H1 (cell line): ENCODE data around the gene PLPPR3. TPM values are rescaled to one million over a fixed set of nuclear protein-coding genes. Genes with fewer than 3 reads are reported as not detected.
A peak's percentile ranks its signal among the peaks of the same experiment; 100 is the strongest.

Experiments
- CBX8 ChIP-seq: fragments of 300-800, 300-1000 bp; sonication (generic); IDR thresholded peaks from 2 replicates; pipeline ENCODE4 v1.7.1; 2016; ENCODE audit warnings: low read depth, low read length, borderline replicate concordance
- CTCF ChIP-seq, 3 experiments: IDR thresholded peaks; 1 replicate in 2 of 3; 2 replicates in 1 of 3; pipeline versions ENCODE4 v1.5.1 to v1.6.1; 2011; ENCODE audit warnings: low read length in 3 of 3, mild to moderate bottlenecking in 3 of 3, inconsistent platforms in 2 of 3, low read depth in 1 of 3, moderate library complexity in 1 of 3; ENCODE audit not compliant: insufficient read depth in 1 of 3; ENCODE audit errors: control extremely low read depth in 1 of 3
- E2F6 ChIP-seq: IDR thresholded peaks from 2 replicates; pipeline ENCODE4 v1.6.1; 2012; ENCODE audit warnings: inconsistent platforms
- EGR1 ChIP-seq: IDR thresholded peaks from 2 replicates; pipeline ENCODE4 v1.6.1; 2011; ENCODE audit warnings: low read depth, low read length, borderline replicate concordance
- EP300 ChIP-seq, 2 experiments: IDR thresholded peaks; 1 replicate in 1 of 2; 2 replicates in 1 of 2; pipeline ENCODE4 v1.6.1; 2011 to 2012; ENCODE audit warnings: low read depth in 2 of 2, low read length in 2 of 2, mild to moderate bottlenecking in 2 of 2, borderline replicate concordance in 1 of 2, inconsistent platforms in 1 of 2, moderate library complexity in 1 of 2
- FOSL1 ChIP-seq: IDR thresholded peaks from 2 replicates; pipeline ENCODE4 v1.6.1; 2011; ENCODE audit warnings: mild to moderate bottlenecking, low read depth, low read length, moderate library complexity; ENCODE audit not compliant: insufficient read depth
- GABPA ChIP-seq: IDR thresholded peaks from 2 replicates; pipeline ENCODE4 v1.6.1; 2011; ENCODE audit warnings: mild to moderate bottlenecking, low read length, moderate library complexity, borderline replicate concordance; ENCODE audit not compliant: insufficient read depth
- JUND ChIP-seq: IDR thresholded peaks from 2 replicates; pipeline ENCODE4 v1.6.1; 2011; ENCODE audit warnings: mild to moderate bottlenecking, improper control_type of control experiment, low read length
- PHF8 ChIP-seq: fragments of 200-600 bp; sonication (generic); conservative IDR thresholded peaks from 2 replicates; pipeline ENCODE4 v1.7.1; 2012; ENCODE audit warnings: low read depth, mild to moderate bottlenecking, inconsistent platforms, low read length, moderate library complexity
- RAD21 ChIP-seq, 2 experiments: IDR thresholded peaks in 1 of 2; conservative IDR thresholded peaks in 1 of 2; 2 replicates each; pipeline ENCODE4 v1.6.1; 2011; ENCODE audit warnings: low read depth in 2 of 2, low read length in 2 of 2, improper control_type of control experiment in 1 of 2, inconsistent platforms in 1 of 2, mild to moderate bottlenecking in 1 of 2, moderate library complexity in 1 of 2
- RXRA ChIP-seq: IDR thresholded peaks from 2 replicates; pipeline ENCODE4 v1.6.1; 2011; ENCODE audit warnings: low read depth, mild to moderate bottlenecking, low read length, moderate library complexity; ENCODE audit not compliant: insufficient read depth
- SIN3A ChIP-seq, 2 experiments: IDR thresholded peaks in 1 of 2; conservative IDR thresholded peaks in 1 of 2; 2 replicates each; pipeline ENCODE4 v1.6.1; 2011 to 2012; ENCODE audit warnings: low read length in 2 of 2, improper control_type of control experiment in 1 of 2, low read depth in 1 of 2, mild to moderate bottlenecking in 1 of 2
- SRF ChIP-seq: IDR thresholded peaks from 2 replicates; pipeline ENCODE4 v1.6.1; 2011; ENCODE audit warnings: mild to moderate bottlenecking, low read depth, low read length, moderate library complexity
- TAF7 ChIP-seq: optimal IDR thresholded peaks from 2 replicates; pipeline ENCODE3; 2011; ENCODE audit warnings: low read depth, mild to moderate bottlenecking, inconsistent platforms, low read length, moderate library complexity, borderline replicate concordance
- TBP ChIP-seq: IDR thresholded peaks from 2 replicates; pipeline ENCODE4 v1.6.1; 2011; ENCODE audit warnings: low read depth, low read length, improper control_type of control experiment
- TEAD4 ChIP-seq: IDR thresholded peaks from 2 replicates; pipeline ENCODE4 v1.6.1; 2012; ENCODE audit warnings: low read depth, low read length, inconsistent platforms, mixed read lengths
- YY1 ChIP-seq: IDR thresholded peaks from 2 replicates; pipeline ENCODE4 v1.6.1; 2011; ENCODE audit warnings: low read depth, mild to moderate bottlenecking, low read length
- polyA plus RNA-seq, 7 experiments: library from polyadenylated mRNA; depleted of rRNA in 3 of 7; stranded (reverse) in 5 of 7; unstranded in 2 of 7; fragments of >200 nt in 5 of 7; fragments of 200-250 nt in 2 of 7; gene quantifications; 1 replicate in 5 of 7; 2 replicates in 1 of 7; 4 replicates in 1 of 7; pipeline versions ENCODE4 v1.2.1 to v1.2.3, GENCODE V29; 2011 to 2013; ENCODE audit warnings: missing spikeins in 2 of 7, mixed read lengths in 2 of 7
- total RNA-seq: library from RNA; stranded (reverse); fragmentation: NEBNext Ultra II Directional; extraction: Animal tissue kit (Norgen Biotek cat#: 25700); gene quantifications from 2 replicates; pipeline ENCODE4 v1.2.1, GENCODE V29; 2021

PLPPR3 gene
- total and polyA plus RNA-seq, 2 of the 8 experiments (the other 6 are each of a cell fraction or from before 2014, with no cell fraction given), result 71.7 to 76.4 TPM

- peak in 1 of 2 experiments; percentile 87; a peak in 1 of 4 replicates for TF ChIP-seq SIN3A (conservative IDR thresholded peaks at IDR 0.05 in 1 of 2, IDR thresholded peaks at IDR 0.05 in 1 of 2; ENCODE audit: low read depth in 1 of 2, low read length in 2 of 2)
- TF ChIP-seq RXRA, result no peak
- TF ChIP-seq TAF7, result peak; percentile 67
- 0 out of 3 replicates have a peak, but pooled peaks of 1 of the 2 experiments have one; percentile 13 for TF ChIP-seq EP300 (IDR thresholded peaks at IDR 0.05; ENCODE audit: borderline replicate concordance in 1 of 2, low read depth in 2 of 2, low read length in 2 of 2)
- no peak for TF ChIP-seq CBX8
- peak; percentile 40; the same call in 1 of the 2 replicates for TF ChIP-seq EGR1
- TF ChIP-seq E2F6, result no peak
- TF ChIP-seq PHF8, result no peak; the same call in 1 of the 2 replicates
- TF ChIP-seq JUND, result no peak
- TF ChIP-seq TEAD4, result no peak
- TF ChIP-seq RAD21 (IDR thresholded peaks at IDR 0.05 in 1 of 2, conservative IDR thresholded peaks at IDR 0.05 in 1 of 2; ENCODE audit: low read depth in 2 of 2, low read length in 2 of 2), result no peak
- TF ChIP-seq CTCF (IDR thresholded peaks at IDR 0.05; ENCODE audit: control extremely low read depth in 1 of 3, insufficient read depth in 1 of 3, low read depth in 1 of 3, low read length in 3 of 3), result no peak
- peak; percentile 92 for TF ChIP-seq TBP
- no peak for TF ChIP-seq SRF
- peak; percentile 100 for TF ChIP-seq YY1
- no peak for TF ChIP-seq FOSL1
- peak; percentile 44; the same call in 1 of the 2 replicates for TF ChIP-seq GABPA
Measured at GRCh38 chr19:796692-797527, 24.8 kb downstream of the PLPPR3 start, which contains the start of gene PTBP1 (continued).
